OCI-LY7 (cell line): ENCODE data around the gene CD177.

Experiments
- CTCF ChIP-seq: fragments of 200-600 bp; sonication (generic); conservative IDR thresholded peaks from 2 replicates; pipeline ENCODE4 v1.5.1; 2014; ENCODE audit warnings: mild to moderate bottlenecking, antibody characterized with exemption, low read length, moderate library complexity, mixed read lengths
- EZH2phosphoT487 ChIP-seq: fragments of 200-600 bp; sonication (generic); IDR thresholded peaks from 2 replicates; pipeline ENCODE4 v1.6.1; 2018; ENCODE audit warnings: low read depth, borderline replicate concordance, mild to moderate bottlenecking, mixed run types, antibody characterized with exemption, low read length, moderate library complexity, mixed read lengths

- TF ChIP-seq CTCF (peak; percentile 22; the same call in 1 of the 2 replicates), EZH2phosphoT487 (no peak)
These were observed 47.8 kb upstream of the CD177 start for GRCh38 chr19:43305642-43306041.
